Stimulated activated CD4-positive, alpha-beta T cell treated with anti-CD3 and anti-CD28 coated beads, Interleukin-15, amount 100 ng/mL, for 24 hours (primary cell): Measurements from ENCODE around the gene CASP10.
"Not testable (repeated sequence)": the region's sequence is repeated elsewhere in the genome, so short reads cannot be mapped to it uniquely, and the experiment has no call there.

Experiments used
- DNase-seq: peaks from one replicate; pipeline ENCODE4 v3.0.0-alpha.2; 2020

Gene CASP10

GRCh38 chr2:201182650-201183364, at the start of gene CASP10:
CASP10 (plus strand) TSS chr2:201183141; CDS start chr2:201185778, 2,637 bp downstream.
- DNase-seq, result no peak

GRCh38 chr2:201135386-201135785, 47.6 kb upstream of the CASP10 start:
- no peak for DNase-seq

GRCh38 chr2:201136889-201137321, 46.0 kb upstream of the CASP10 start:
- DNase-seq, result no peak

- DNase-seq, result no peak
These were observed 45.2 kb upstream of the CASP10 start for GRCh38 chr2:201137505-201138400.

- no peak for DNase-seq
These were observed 44.5 kb upstream of the CASP10 start for GRCh38 chr2:201138401-201138970.

GRCh38 chr2:201138986-201139781, 43.8 kb upstream of the CASP10 start:
- not testable (repeated sequence) for DNase-seq

- no peak for DNase-seq
These were observed 42.9 kb upstream of the CASP10 start for GRCh38 chr2:201139836-201140604.

- DNase-seq, result no peak
These were observed 38.6 kb upstream of the CASP10 start for GRCh38 chr2:201144101-201145051.

- DNase-seq, result no peak
These were observed 34.4 kb upstream of the CASP10 start for GRCh38 chr2:201148434-201148990.

- no peak for DNase-seq
These were observed 33.7 kb upstream of the CASP10 start for GRCh38 chr2:201149064-201149820.

- not testable (repeated sequence) for DNase-seq
These were observed 33.1 kb upstream of the CASP10 start for GRCh38 chr2:201149821-201150165.

- no peak for DNase-seq
These were observed 32.4 kb upstream of the CASP10 start for GRCh38 chr2:201150454-201151020.

- no peak for DNase-seq
These were observed 31.6 kb upstream of the CASP10 start for GRCh38 chr2:201151127-201151981.

- no peak for DNase-seq
These were observed 30.4 kb upstream of the CASP10 start for GRCh38 chr2:201152517-201152916.

GRCh38 chr2:201152999-201153815, 29.7 kb upstream of the CASP10 start:
- DNase-seq, result no peak

GRCh38 chr2:201154615-201155399, 28.1 kb upstream of the CASP10 start:
- DNase-seq, result no peak

- no peak for DNase-seq
These were observed 26.9 kb upstream of the CASP10 start for GRCh38 chr2:201156036-201156435.
